Right ventricle myocardium superior (tissue), 1 donor: ENCODE results near the gene AATF. TPM values are rescaled to one million over a fixed set of nuclear protein-coding genes. Genes with fewer than 3 reads are reported as not detected.
A peak's percentile ranks its signal among the peaks of the same experiment; 100 is the strongest.

Experiments
- ATAC-seq: fragments of 200-7000 bp; cut with Tn5 transposase; one replicate; pipeline ENCODE4 v1.9.1; 2020; ENCODE audit warnings: mild to moderate bottlenecking; ENCODE audit not compliant: poor library complexity
- DNase-seq: peaks from one replicate; pipeline ENCODE4 v3.0.0-alpha.2; 2020
- intact Hi-C: fragments of 100-400 bp; cut with DNase I; formaldehyde crosslinking; loops from one replicate; pipeline ENCODE4 v1.11.2; 2022
- total RNA-seq: library from RNA; stranded (reverse); fragmentation: NEBNext Ultra II Directional; extraction: Animal tissue kit (Norgen Biotek cat#: 25700); gene quantifications from one replicate; pipeline ENCODE4 v1.2.1, GENCODE V29; 2021
- donor health status: DM: no; HTN: yes; CAD: no; lungs with severe emphysema.

AATF gene
- total RNA-seq, 1 donor from 2014 or later: 26.9 TPM

GRCh38 chr17:36929851-36930582 lies 18.7 kb upstream of the AATF start:
- ATAC-seq: no peak
- no peak for DNase-seq
- intact Hi-C loops: no loop called here

GRCh38 chr17:36930583-36930900 lies 18.2 kb upstream of the AATF start:
- DNase-seq: no peak
- no peak for ATAC-seq
- intact Hi-C loops: no loop called here

DNA sequence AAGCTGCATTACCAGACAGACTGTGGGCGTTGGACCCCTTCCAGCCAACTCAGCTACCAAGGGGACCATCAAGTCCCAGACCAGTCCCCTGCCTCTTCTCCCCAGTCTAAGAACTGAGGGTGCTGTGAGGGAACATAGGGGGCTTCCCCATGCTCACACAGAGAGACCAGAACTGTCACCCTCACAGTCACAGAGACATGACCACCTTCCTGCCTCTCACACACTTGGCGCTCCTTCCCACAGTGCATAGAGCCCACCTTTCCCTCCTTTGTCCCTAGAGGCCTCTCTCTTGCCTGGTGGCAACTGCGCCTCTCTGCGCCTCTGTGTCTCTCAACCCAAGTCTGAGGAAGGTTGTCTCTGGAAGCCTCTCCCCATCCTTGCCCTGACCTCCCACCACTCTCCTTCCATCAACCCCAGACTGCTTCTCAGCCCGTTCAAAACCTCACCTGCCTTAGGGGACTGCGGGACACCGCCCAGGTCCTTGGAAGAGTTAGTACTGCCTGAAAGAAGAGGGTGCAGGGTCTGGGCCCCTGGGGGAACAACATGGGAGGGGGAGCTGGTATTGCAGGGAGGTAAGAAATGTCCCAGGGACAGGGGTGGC lies 17.6 kb upstream of the AATF start:
- ATAC-seq (no peak), DNase-seq (no peak)
- intact Hi-C loops: no loop called here

DNA sequence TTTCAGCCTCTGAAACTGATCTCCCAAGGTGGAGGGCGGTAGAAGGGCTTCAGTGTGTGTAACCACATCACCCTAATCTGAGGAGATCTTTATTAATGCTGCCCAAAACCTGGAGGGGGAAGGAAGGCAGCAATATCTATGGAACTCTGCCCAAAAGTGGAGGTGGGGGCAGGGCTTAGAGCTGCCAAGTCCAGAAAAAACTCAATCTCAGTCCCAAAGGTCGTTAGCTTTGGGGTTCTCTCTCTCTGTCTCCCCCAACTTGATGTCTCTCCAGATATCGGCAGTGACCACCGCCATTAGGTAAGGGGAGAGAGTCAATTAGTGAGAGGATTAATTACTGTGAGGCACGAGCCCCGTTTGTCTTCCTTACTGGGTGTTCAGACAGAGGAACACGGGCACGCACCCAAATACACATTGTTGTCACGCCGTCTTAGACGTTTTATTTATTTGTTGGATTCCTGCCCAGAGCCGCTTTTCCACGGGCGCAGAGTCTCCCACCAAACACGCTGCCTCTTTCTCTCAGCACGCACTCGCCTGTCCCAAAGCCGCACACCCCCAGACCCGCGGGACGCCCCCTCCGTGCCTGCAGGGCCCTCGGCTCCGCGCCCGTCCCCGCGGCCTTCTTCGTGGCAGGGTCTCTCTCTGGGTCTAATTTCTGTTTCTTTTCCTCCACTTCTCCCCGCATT lies 16.9 kb upstream of the AATF start:
- ATAC-seq: no peak
- intact Hi-C loops: no loop called here
- DNase-seq: no peak

- intact Hi-C loops: no loop called here
- no peak for ATAC-seq
- no peak for DNase-seq
Measured at GRCh38 chr17:36932383-36932693, 16.4 kb upstream of the AATF start.

DNA sequence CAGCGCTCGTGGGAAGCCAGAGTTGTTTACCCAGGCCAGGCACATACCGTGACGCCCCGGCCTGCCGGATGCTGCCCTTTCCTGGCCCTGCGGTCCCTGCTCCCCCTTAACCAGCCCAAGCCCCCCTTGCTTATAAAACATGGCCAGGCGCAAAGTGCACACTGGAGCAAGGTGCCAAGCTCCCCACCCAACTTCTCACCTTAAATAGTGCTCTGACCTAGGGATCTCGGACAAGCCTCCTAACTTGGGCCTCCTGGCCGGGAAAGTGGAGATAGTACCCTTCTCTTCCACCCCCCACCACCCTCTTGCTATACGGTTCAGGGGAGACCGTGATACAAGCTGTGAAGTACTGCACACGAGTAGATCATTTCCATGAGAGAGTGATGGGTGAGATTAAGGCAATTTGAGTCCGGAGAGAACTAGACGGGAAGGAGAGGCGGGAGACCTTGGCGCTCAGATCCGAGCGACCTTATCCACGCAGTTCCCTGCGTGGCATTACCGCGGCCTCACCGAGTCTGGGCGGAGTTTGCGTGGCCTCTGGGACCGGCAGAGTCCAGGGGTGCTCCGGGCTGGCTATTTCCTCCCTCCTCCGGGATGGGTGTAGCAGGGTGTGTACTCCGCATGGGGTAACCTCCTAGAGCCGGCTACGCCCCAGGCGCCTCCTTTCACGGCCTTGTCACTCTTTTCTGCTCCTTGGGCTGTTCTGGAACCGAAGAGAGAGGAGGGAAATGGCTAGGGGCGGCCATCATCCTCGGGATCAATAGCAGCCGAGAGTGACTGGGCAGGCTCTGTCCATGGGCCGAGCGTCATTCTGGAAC lies 15.9 kb upstream of the AATF start:
- DNase-seq (no peak), ATAC-seq (no peak)
- intact Hi-C loops: no loop called here

GRCh38 chr17:36933512-36934143 lies 15.1 kb upstream of the AATF start:
- no peak for DNase-seq
- intact Hi-C loops: no loop called here
- no peak for ATAC-seq

- DNase-seq (no peak), ATAC-seq (no peak)
- intact Hi-C loops: no loop called here
Measured at GRCh38 chr17:36934144-36934691, 14.5 kb upstream of the AATF start.

- intact Hi-C loops: no loop called here
- ATAC-seq: peak; percentile 44
- DNase-seq: no peak
Measured at GRCh38 chr17:36934692-36935630, 13.8 kb upstream of the AATF start.

- DNase-seq (no peak), ATAC-seq (no peak)
- intact Hi-C loops: no loop called here
Measured at GRCh38 chr17:36935671-36936454, 12.9 kb upstream of the AATF start.

DNA sequence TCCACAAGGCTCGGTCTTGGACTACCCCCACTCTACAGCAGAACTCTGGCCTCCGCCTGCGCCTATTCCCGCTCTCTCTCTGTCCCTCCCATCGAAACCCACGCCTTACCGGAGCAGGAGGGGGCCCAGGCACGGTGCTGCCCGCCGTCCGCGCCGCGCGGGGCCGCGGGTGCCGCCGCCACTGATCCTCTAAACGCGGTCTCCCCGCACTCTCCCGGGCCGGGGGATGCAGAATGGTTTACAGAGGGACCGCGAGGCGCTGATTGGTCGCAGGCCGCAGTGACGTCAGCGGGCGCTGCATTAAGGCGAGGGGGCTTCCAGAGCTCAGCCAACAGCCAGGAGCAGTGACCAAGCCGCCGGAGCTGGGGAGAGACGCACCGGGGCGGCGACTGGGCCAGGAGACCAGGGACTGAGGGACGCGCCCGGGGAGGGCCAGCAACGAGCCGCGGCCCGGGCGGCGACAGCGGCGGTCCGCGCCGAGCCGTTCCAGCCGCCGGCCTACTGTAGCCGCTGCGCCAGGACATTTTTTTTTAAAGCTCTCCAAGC lies 12.2 kb upstream of the AATF start:
- no peak for DNase-seq
- intact Hi-C loops: no loop called here
- no peak for ATAC-seq

GRCh38 chr17:36937001-36937958 lies 11.5 kb upstream of the AATF start, which contains the start of gene LHX1:
TSS of gene LHX1 (plus strand) at chr17:36937475. CDS start at chr17:36938198, 723 bp downstream.
- intact Hi-C loops: no loop called here
- ATAC-seq (no peak), DNase-seq (no peak)

DNA sequence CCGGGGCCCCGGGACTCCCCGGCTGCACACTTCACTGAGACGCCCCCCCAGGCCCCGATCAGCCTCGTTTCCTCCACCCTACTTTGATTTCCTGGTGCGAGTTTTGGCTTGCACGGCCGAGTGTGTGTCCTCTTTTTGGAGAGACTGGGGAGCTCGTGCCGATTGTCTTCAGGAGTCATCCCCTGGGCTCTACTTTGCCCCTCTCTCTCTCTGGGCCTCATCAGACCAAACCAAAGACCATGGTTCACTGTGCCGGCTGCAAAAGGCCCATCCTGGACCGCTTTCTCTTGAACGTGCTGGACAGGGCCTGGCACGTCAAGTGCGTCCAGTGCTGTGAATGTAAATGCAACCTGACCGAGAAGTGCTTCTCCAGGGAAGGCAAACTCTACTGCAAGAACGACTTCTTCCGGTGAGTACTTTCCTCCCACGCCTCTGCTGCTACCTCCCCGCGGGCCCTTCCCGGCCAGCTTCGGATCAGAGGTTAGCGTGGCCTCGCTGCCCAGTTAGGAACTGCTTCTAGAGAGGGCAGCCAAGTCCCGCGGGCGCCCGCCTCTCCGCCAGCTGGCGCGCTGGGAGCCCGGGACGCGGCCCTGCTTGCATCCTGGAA lies 10.7 kb upstream of the AATF start:
- peak; percentile 25 for ATAC-seq

GRCh38 chr17:36938566-36939051 lies 10.1 kb upstream of the AATF start:
- ATAC-seq: no peak
- no peak for DNase-seq
- intact Hi-C loops: no loop called here

More for the DNA sequence above, 10.7 kb upstream of the AATF start:
- intact Hi-C loops: no loop called here
- DNase-seq: no peak
